Cardiac muscle cell (in vitro differentiated cells and primary cell): ENCODE data around the gene ACVR1. TPM values are rescaled to one million over a fixed set of nuclear protein-coding genes. Genes with fewer than 3 reads are reported as not detected.

Experiments used
- DNase-seq, 2 donors: peaks; one replicate each; pipeline versions ENCODE4 v3.0.0 to v3.0.0-alpha.2; 2010 to 2017; ENCODE audit warnings: low read depth in 1 of 2, low spot score in 1 of 2
- H3K27ac ChIP-seq: fragments of 200-600 bp; sonication (generic); 2 replicates; pipeline ENCODE4 v1.5.1; 2016
- H3K27me3 ChIP-seq: fragments of 200-600 bp; sonication (generic); 2 replicates; pipeline ENCODE4 v1.6.0; 2016; ENCODE audit warnings: control low read depth
- H3K36me3 ChIP-seq: fragments of 200-600 bp; sonication (generic); 2 replicates; pipeline ENCODE4 v1.5.1; 2016; ENCODE audit warnings: control low read depth
- H3K4me1 ChIP-seq: fragments of 200-600 bp; sonication (generic); 2 replicates; pipeline ENCODE4 v1.8.1; 2017; ENCODE audit warnings: low read depth, mild to moderate bottlenecking, mixed run types
- H3K4me3 ChIP-seq: fragments of 200-600 bp; sonication (generic); 2 replicates; pipeline ENCODE4 v1.5.1; 2016; ENCODE audit warnings: mild to moderate bottlenecking
- H3K9me3 ChIP-seq: fragments of 200-600 bp; sonication (generic); 2 replicates; pipeline ENCODE4 v1.5.1; 2017; ENCODE audit warnings: low read depth, mild to moderate bottlenecking, control low read depth
- CTCF ChIP-seq: IDR thresholded peaks from 2 replicates; pipeline ENCODE4 v1.5.1; 2012; ENCODE audit warnings: low read depth, mild to moderate bottlenecking, low read length
- polyA plus RNA-seq: library from polyadenylated mRNA; unstranded; fragments of >200 nt; fragmentation: Nextera tagmentation; extraction: Ambion mirVana; gene quantifications from 2 replicates; pipeline ENCODE4 v1.2.1, GENCODE V29; 2016
- total RNA-seq: library from RNA; depleted of rRNA; stranded (reverse); fragments of >200 nt; gene quantifications from 2 replicates; pipeline ENCODE4 v1.2.3, GENCODE V29; 2016

ACVR1 gene
- total and polyA plus RNA-seq, 2 experiments from 2014 or later: 7.5 to 12.9 TPM

DNA sequence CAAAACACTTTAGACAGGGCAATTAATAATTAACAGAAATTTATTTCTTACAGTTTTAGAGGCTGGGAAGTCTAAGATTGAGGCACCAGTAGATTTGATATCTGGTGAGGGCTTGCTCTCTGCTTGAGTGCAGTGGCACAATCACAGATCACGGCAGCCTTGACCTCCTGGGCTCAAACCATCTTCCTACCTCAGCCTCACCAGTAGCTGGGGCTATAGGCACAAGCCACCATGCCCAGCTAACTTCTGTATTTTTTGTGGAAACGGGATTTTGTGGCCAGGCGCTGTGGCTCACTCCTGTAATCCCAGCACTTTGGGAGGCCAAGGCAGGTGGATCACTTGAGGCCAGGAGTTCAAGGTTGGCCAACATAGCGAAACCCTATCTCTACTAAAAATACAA is 29.0 kb upstream of the ACVR1 start:
- no peak for TF ChIP-seq CTCF
- no peaks in the 10 kb centered on the region for H3K27me3 ChIP-seq
- no peak overlapping the region for H3K27ac ChIP-seq
- H3K36me3 ChIP-seq: no peaks in the 10 kb centered on the region
- no peaks in the 10 kb centered on the region for H3K9me3 ChIP-seq
- H3K4me3 ChIP-seq: no peak overlapping the region
- H3K4me1 ChIP-seq: no peaks in the 10 kb centered on the region
- DNase-seq: no peak

GRCh38 chr2:157903626-157904025 is 27.5 kb upstream of the ACVR1 start:
- Histone ChIP-seq H3K36me3 (no peaks in the 10 kb centered on the region), H3K4me3 (no peak overlapping the region), H3K4me1 (no peaks in the 10 kb centered on the region), H3K27ac (no peak overlapping the region), H3K9me3 (no peaks in the 10 kb centered on the region), H3K27me3 (no peaks in the 10 kb centered on the region)
- DNase-seq: no peak
- TF ChIP-seq CTCF: no peak

DNA sequence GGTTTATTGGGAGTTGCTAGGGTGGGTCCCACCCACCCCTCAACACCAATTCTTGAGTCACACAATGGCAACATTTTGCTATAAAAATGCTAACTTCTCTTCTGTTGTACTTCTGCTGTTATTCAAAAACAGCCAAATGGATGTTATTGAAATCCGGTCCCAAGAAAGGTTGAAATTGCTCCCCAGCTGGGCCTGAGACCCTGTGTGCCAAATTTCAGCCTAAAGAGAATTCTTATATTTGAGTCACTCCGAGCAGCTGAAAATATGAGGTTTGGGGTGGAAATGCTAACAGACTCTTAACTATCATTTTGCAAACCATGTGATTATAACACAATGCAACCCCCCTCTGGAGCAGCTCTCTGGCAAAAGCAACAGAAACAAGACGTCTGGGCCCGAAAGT is 27.0 kb upstream of the ACVR1 start:
- H3K36me3 ChIP-seq: no peaks in the 10 kb centered on the region
- no peak overlapping the region for H3K4me3 ChIP-seq
- H3K27me3 ChIP-seq: no peaks in the 10 kb centered on the region
- H3K27ac ChIP-seq: no peak overlapping the region
- no peaks in the 10 kb centered on the region for H3K9me3 ChIP-seq
- H3K4me1 ChIP-seq: no peaks in the 10 kb centered on the region
- no peak for DNase-seq
- no peak for TF ChIP-seq CTCF

DNA sequence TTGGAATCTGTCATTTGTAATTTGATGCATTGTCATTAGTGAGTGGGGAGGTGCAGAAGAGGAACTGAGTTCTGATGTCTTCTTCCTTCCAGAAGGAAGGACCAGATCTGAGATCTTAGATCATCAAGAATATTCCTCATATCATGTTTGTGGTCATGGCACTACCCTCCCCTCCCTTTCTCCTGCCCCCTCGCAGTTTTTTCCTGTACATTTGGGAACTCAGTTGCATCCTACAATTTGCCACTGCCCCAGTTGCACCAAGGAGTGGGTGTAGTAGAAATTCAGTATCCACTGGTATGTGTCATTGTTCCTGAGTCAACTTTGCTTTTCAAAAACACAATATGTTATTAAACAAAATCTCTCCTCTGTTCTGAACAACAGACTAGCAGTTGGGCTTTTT is 26.6 kb upstream of the ACVR1 start:
- DNase-seq: no peak
- TF ChIP-seq CTCF: no peak
- no peaks in the 10 kb centered on the region for H3K4me1 ChIP-seq
- H3K27me3 ChIP-seq: no peaks in the 10 kb centered on the region
- no peak overlapping the region for H3K4me3 ChIP-seq
- no peaks in the 10 kb centered on the region for H3K36me3 ChIP-seq
- no peak overlapping the region for H3K27ac ChIP-seq
- no peaks in the 10 kb centered on the region for H3K9me3 ChIP-seq

GRCh38 chr2:157901325-157901724 is 25.2 kb upstream of the ACVR1 start:
- no peaks in the 10 kb centered on the region for H3K9me3 ChIP-seq
- H3K4me3 ChIP-seq: no peak overlapping the region
- no peak overlapping the region for H3K27ac ChIP-seq
- TF ChIP-seq CTCF: peak; percentile 25
- H3K27me3 ChIP-seq: no peaks in the 10 kb centered on the region
- H3K4me1 ChIP-seq: no peaks in the 10 kb centered on the region
- DNase-seq: no peak
- no peaks in the 10 kb centered on the region for H3K36me3 ChIP-seq

DNA sequence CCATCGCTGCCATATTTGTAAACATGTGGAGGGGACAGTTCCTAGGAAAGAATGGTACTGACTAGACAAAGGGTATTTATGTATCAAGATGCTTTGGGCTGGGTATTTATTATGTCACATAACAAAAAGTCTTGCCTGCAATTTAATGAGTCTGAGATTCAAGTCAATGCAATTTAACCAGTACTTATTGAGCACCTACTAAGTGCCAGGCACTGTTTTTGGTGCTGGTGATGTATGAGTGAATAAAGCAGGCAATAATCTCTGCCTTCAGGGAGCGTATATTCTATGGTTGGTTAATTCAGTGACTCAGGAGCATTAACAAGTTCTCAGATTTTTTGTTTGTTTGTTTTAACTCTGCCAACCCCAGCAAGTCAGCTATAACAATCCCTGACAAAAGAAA is 24.6 kb upstream of the ACVR1 start:
- H3K36me3 ChIP-seq: no peaks in the 10 kb centered on the region
- H3K27ac ChIP-seq: no peak overlapping the region
- no peaks in the 10 kb centered on the region for H3K4me1 ChIP-seq
- no peaks in the 10 kb centered on the region for H3K9me3 ChIP-seq
- TF ChIP-seq CTCF: no peak
- no peak overlapping the region for H3K4me3 ChIP-seq
- DNase-seq: no peak
- H3K27me3 ChIP-seq: no peaks in the 10 kb centered on the region
